Loucy (cell line): ENCODE data around the gene TLCD2.

Source experiments
- EZH2phosphoT487 ChIP-seq: fragments of 200-600 bp; IDR thresholded peaks from 2 replicates; pipeline ENCODE4 v1.6.1; 2018; ENCODE audit warnings: antibody characterized with exemption, mild to moderate bottlenecking, moderate library complexity, borderline replicate concordance
- TF ChIP-seq, protein P1 (sequence below): fragments of 200-600 bp; sonication (generic); conservative IDR thresholded peaks from 2 replicates; pipeline ENCODE4 v1.5.1; 2014; ENCODE audit warnings: mild to moderate bottlenecking, antibody characterized with exemption, low read length

DNA sequence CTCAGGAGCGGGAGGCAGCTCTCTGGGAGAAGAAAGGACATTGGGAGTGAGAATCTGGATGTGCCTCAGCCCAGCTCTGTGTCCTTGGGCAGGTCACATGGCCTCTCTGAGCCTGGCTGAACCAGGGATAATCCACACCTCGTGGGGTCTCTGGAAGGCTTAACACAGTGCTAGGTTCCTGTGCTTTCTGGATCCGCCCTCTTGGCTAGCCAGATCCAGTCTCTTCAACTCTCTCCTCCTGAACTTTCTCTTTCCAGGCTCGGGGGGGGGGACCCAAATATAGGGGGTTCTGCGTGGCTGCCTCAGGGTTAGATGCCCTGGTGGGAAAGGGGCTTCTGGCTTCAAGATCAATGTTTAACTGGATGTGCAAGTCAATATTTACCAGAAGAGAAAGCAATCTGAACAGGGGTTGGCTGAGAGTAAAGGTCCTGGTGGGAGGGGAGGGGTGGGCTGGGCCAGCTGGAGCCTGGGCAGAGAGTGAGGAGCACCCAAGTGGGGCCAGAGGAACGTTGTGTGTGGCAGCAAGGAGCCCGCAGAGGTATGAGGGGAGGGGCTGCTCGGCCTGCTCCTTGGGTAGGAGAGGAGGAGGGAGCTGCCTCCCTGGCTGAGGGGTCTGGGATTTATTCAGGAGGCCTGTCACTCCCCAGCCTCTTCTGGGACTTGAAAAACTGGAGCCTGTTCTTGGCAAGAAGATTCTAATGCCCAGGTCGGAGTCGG, 32.4 kb upstream of the TLCD2 start, which contains the start of gene SERPINF2:
- TF ChIP-seq, protein P1, sequence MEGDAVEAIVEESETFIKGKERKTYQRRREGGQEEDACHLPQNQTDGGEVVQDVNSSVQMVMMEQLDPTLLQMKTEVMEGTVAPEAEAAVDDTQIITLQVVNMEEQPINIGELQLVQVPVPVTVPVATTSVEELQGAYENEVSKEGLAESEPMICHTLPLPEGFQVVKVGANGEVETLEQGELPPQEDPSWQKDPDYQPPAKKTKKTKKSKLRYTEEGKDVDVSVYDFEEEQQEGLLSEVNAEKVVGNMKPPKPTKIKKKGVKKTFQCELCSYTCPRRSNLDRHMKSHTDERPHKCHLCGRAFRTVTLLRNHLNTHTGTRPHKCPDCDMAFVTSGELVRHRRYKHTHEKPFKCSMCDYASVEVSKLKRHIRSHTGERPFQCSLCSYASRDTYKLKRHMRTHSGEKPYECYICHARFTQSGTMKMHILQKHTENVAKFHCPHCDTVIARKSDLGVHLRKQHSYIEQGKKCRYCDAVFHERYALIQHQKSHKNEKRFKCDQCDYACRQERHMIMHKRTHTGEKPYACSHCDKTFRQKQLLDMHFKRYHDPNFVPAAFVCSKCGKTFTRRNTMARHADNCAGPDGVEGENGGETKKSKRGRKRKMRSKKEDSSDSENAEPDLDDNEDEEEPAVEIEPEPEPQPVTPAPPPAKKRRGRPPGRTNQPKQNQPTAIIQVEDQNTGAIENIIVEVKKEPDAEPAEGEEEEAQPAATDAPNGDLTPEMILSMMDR = no peak
- TF ChIP-seq EZH2phosphoT487 = no peak
